Measurements from ENCODE around the gene CHIT1.

The CHIT1 gene

GRCh38 chr1:203174324-203174985, 55.0 kb downstream of the CHIT1 start:
- Histone ChIP-seq H3K36me3 (ENCODE audit: control insufficient read depth, insufficient read depth, low read length) (no peaks in the 10 kb centered on the region), H3K27me3 (ENCODE audit: control insufficient read depth, insufficient read depth, low read length) (no peaks in the 10 kb centered on the region), H3K9ac (ENCODE audit: low read length) (no peak overlapping the region), H3K27ac (ENCODE audit: low read depth, low read length) (no peak overlapping the region), H3K9me3 (ENCODE audit: control insufficient read depth, insufficient read depth, low read depth, low read length) (no peaks in the 10 kb centered on the region), H3K4me1 (ENCODE audit: control insufficient read depth, insufficient read depth, low read length) (peaks cover 35% of the 10 kb centered on the region), H3K4me3 (ENCODE audit: low read depth, low read length) (no peak overlapping the region)

DNA sequence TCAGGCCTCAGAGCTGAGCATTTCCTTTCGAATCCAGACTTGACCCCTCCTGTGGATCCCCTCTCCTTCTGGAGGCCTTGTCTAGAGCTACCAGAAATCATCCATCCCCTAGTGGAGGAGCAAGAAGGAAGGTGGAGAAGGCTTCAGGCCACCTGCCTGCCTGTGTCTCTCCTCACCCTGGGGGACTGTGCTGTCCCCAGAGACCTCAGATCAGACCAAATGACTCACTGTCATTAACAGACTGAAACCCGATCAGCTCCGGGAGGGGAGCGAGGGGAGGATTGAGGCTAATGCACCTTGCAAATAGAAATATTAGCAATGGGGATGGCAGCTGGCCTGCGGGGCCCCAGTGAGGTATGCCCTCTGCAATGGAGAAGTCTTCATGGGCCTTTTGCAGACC, 55.9 kb downstream of the CHIT1 start:
- Histone ChIP-seq H3K36me3 (ENCODE audit: control insufficient read depth, insufficient read depth, low read length) (no peaks in the 10 kb centered on the region), H3K9me3 (ENCODE audit: control insufficient read depth, insufficient read depth, low read depth, low read length) (no peaks in the 10 kb centered on the region), H3K4me1 (ENCODE audit: control insufficient read depth, insufficient read depth, low read length) (peaks cover 26% of the 10 kb centered on the region), H3K9ac (ENCODE audit: low read length) (no peak overlapping the region), H3K4me3 (ENCODE audit: low read depth, low read length) (no peak overlapping the region), H3K27ac (ENCODE audit: low read depth, low read length) (no peak overlapping the region), H3K27me3 (ENCODE audit: control insufficient read depth, insufficient read depth, low read length) (no peaks in the 10 kb centered on the region)

- H3K27ac ChIP-seq (ENCODE audit: low read depth, low read length), result no peak overlapping the region
- H3K4me3 ChIP-seq (ENCODE audit: low read depth, low read length), result no peak overlapping the region
- H3K9ac ChIP-seq (ENCODE audit: low read length), result no peak overlapping the region
- H3K4me1 ChIP-seq (ENCODE audit: control insufficient read depth, insufficient read depth, low read length), result peaks cover 21% of the 10 kb centered on the region; the same call in 1 of the 2 replicates
- H3K27me3 ChIP-seq (ENCODE audit: control insufficient read depth, insufficient read depth, low read length), result no peaks in the 10 kb centered on the region
- no peaks in the 10 kb centered on the region for H3K9me3 ChIP-seq (ENCODE audit: control insufficient read depth, insufficient read depth, low read depth, low read length)
- no peaks in the 10 kb centered on the region for H3K36me3 ChIP-seq (ENCODE audit: control insufficient read depth, insufficient read depth, low read length)
These were observed 56.4 kb downstream of the CHIT1 start for GRCh38 chr1:203173011-203173555.

DNA sequence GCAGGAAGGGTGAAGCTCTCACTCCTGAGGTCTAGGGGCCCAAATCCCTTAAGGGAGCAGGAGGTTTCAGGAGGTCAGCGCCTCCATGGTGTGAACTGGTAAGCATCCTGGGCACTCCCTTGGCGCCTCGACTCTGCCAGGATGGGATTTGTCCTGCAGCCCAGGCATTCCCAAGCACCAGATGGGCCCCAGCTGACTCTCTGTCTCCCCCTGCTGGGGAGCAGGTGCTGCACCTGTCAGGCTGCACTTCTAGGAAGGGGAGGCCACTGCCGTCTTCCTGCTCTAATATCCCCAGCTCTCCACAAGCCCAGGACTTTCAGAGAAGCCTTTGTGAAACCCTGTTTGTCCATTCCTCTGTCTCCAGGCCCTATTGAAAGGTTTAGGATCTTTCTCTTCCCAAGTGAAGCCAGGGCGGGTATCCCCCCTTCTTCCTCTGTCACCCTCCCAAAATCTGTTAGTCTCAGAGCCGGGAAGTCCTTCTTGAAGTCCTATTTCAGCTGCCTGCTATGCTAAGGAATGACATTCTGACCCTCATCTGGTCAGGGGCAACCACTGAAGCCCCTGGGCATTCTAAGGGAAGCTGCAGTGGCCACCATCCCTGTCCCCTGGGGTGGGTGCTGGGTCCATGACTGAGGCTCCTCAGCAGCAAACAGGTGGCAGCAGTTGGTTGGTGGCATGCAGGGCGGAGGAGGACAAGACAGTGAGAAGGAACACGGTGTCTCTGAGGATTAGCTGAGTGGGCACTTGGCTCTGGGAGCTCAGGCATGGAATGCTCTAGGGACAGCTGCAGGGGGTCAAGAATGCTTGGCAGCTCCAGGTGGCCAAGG, 57.1 kb downstream of the CHIT1 start:
- H3K9ac ChIP-seq (ENCODE audit: low read length), result no peak overlapping the region

GRCh38 chr1:203171341-203172183, 57.9 kb downstream of the CHIT1 start:
- H3K9ac ChIP-seq (ENCODE audit: low read length), result no peak overlapping the region
- peaks cover 12% of the 10 kb centered on the region; the same call in 1 of the 2 replicates for H3K4me1 ChIP-seq (ENCODE audit: control insufficient read depth, insufficient read depth, low read length)
- H3K27ac ChIP-seq (ENCODE audit: low read depth, low read length), result no peak overlapping the region
- no peak overlapping the region for H3K4me3 ChIP-seq (ENCODE audit: low read depth, low read length)
- no peaks in the 10 kb centered on the region for H3K9me3 ChIP-seq (ENCODE audit: control insufficient read depth, insufficient read depth, low read depth, low read length)
- no peaks in the 10 kb centered on the region for H3K36me3 ChIP-seq (ENCODE audit: control insufficient read depth, insufficient read depth, low read length)
- no peaks in the 10 kb centered on the region for H3K27me3 ChIP-seq (ENCODE audit: control insufficient read depth, insufficient read depth, low read length)

More for the DNA sequence above, 57.1 kb downstream of the CHIT1 start:
- peaks cover 15% of the 10 kb centered on the region; the same call in 1 of the 2 replicates for H3K4me1 ChIP-seq (ENCODE audit: control insufficient read depth, insufficient read depth, low read length)
- no peak overlapping the region for H3K4me3 ChIP-seq (ENCODE audit: low read depth, low read length)
- H3K27me3 ChIP-seq (ENCODE audit: control insufficient read depth, insufficient read depth, low read length), result no peaks in the 10 kb centered on the region
- no peak overlapping the region for H3K27ac ChIP-seq (ENCODE audit: low read depth, low read length)
- H3K36me3 ChIP-seq (ENCODE audit: control insufficient read depth, insufficient read depth, low read length), result no peaks in the 10 kb centered on the region
- H3K9me3 ChIP-seq (ENCODE audit: control insufficient read depth, insufficient read depth, low read depth, low read length), result no peaks in the 10 kb centered on the region

DNA sequence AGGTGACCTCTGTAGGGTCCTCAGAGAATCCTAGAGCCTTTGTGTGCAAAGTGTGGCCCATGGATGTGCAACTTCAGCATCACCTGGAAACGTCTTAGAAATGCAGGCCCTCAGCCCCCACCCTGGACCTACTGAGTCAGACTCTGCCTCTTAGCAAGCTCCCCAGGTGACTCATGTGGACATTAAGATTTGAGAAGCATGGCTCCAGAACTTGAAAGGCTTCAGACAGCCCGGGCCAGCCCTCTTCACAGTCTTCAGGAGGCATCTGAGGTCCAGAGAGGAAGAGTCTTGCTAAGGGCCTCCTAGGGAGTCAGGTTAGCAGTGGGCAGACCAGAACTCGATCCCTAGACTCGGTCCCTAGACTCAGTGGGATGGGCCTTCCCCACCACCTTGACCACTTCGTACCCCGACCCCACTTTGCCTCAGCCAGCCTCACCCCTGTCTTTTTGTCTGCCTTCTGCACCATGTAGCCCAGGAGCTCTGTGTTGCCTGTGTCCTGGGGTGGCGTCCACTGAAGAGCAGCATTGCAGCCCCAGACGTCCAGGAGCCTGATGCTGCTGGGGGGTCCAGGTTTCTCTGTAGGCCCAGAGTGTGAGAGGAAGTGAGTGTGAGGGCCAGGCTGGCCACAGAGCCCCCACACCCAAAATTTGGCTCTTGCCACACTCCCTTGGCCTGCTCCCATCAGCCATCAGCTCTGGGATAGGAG, 58.7 kb downstream of the CHIT1 start:
- H3K27me3 ChIP-seq (ENCODE audit: control insufficient read depth, insufficient read depth, low read length), result no peaks in the 10 kb centered on the region

GRCh38 chr1:203169770-203170520, 59.5 kb downstream of the CHIT1 start:
- Histone ChIP-seq H3K36me3 (ENCODE audit: control insufficient read depth, insufficient read depth, low read length) (no peaks in the 10 kb centered on the region), H3K9ac (ENCODE audit: low read length) (no peak overlapping the region), H3K9me3 (ENCODE audit: control insufficient read depth, insufficient read depth, low read depth, low read length) (no peaks in the 10 kb centered on the region), H3K27ac (ENCODE audit: low read depth, low read length) (no peak overlapping the region), H3K27me3 (ENCODE audit: control insufficient read depth, insufficient read depth, low read length) (no peaks in the 10 kb centered on the region), H3K4me1 (ENCODE audit: control insufficient read depth, insufficient read depth, low read length) (peaks cover 15% of the 10 kb centered on the region; the same call in 1 of the 2 replicates), H3K4me3 (ENCODE audit: low read depth, low read length) (no peak overlapping the region)

More for the DNA sequence above, 58.7 kb downstream of the CHIT1 start:
- Histone ChIP-seq H3K4me1 (ENCODE audit: control insufficient read depth, insufficient read depth, low read length) (peaks cover 15% of the 10 kb centered on the region; the same call in 1 of the 2 replicates), H3K9me3 (ENCODE audit: control insufficient read depth, insufficient read depth, low read depth, low read length) (no peaks in the 10 kb centered on the region), H3K9ac (ENCODE audit: low read length) (no peak overlapping the region), H3K27ac (ENCODE audit: low read depth, low read length) (no peak overlapping the region), H3K4me3 (ENCODE audit: low read depth, low read length) (no peak overlapping the region), H3K36me3 (ENCODE audit: control insufficient read depth, insufficient read depth, low read length) (no peaks in the 10 kb centered on the region)

DNA sequence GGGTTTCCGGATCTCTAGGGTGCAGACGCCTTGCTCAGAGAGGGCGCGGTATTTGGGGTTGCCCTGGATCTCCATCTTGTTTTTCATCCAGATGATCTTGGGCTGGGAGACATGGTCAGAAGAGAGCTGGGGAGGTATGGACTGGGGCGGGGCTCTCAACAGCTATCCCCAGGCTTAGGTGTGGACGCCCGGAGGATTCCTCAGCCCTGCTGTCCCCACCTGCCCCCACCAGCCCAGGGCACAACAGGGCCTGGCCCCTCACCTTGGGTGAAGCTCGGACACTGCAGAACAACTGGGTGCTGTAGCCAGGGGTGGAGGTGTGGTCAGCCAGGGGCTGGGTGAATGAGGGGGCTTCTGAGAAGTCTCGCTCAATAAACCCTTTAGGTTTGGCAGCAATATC, 60.5 kb downstream of the CHIT1 start:
- Histone ChIP-seq H3K9ac (ENCODE audit: low read length) (no peak overlapping the region), H3K27me3 (ENCODE audit: control insufficient read depth, insufficient read depth, low read length) (no peaks in the 10 kb centered on the region), H3K4me3 (ENCODE audit: low read depth, low read length) (no peak overlapping the region), H3K4me1 (ENCODE audit: control insufficient read depth, insufficient read depth, low read length) (peaks cover 15% of the 10 kb centered on the region; the same call in 1 of the 2 replicates), H3K27ac (ENCODE audit: low read depth, low read length) (no peak overlapping the region), H3K36me3 (ENCODE audit: control insufficient read depth, insufficient read depth, low read length) (no peaks in the 10 kb centered on the region), H3K9me3 (ENCODE audit: control insufficient read depth, insufficient read depth, low read depth, low read length) (no peaks in the 10 kb centered on the region)

DNA sequence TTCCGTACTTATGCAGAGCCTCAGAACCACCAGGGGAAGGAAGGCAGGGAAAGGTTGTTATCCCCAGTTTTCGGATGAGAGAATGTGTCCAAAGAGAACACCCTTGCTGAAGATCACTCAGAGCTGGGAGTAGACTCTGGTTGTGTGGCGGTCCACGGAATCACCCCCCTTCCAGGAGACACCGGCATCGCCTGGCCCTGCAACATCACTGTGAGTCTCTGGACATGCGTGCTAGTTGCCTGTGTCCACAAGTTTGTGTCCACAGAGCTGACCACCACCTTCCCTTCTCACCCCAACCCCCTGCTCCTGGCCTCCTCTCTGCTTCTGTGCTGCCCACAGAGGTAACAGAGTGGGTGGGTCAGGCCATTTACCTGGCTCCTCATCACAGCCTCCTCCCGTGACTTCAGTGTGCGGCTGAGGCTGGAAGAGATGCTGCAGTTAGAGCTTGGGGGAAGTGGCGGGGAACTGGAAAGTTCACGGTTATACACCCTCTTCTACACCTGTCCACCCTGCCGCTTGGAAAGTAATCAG, 61.2 kb downstream of the CHIT1 start:
- Histone ChIP-seq H3K9ac (ENCODE audit: low read length) (no peak overlapping the region), H3K4me1 (ENCODE audit: control insufficient read depth, insufficient read depth, low read length) (peaks cover 15% of the 10 kb centered on the region; the same call in 1 of the 2 replicates), H3K9me3 (ENCODE audit: control insufficient read depth, insufficient read depth, low read depth, low read length) (no peaks in the 10 kb centered on the region), H3K36me3 (ENCODE audit: control insufficient read depth, insufficient read depth, low read length) (no peaks in the 10 kb centered on the region), H3K4me3 (ENCODE audit: low read depth, low read length) (no peak overlapping the region), H3K27ac (ENCODE audit: low read depth, low read length) (no peak overlapping the region), H3K27me3 (ENCODE audit: control insufficient read depth, insufficient read depth, low read length) (no peaks in the 10 kb centered on the region)
